OCI-LY1 (cell line): ENCODE results near the gene PNPLA5.

ENCODE experiments used
- H2AFZ ChIP-seq: fragments of 200-600 bp; sonication (generic), shearing (Covaris generic); 2 replicates; pipeline ENCODE4 v1.6.0; 2014; ENCODE audit warnings: antibody characterized with exemption, mild to moderate bottlenecking, low read length
- H3F3A ChIP-seq: fragments of 200-600 bp; sonication (generic), shearing (Covaris generic); 2 replicates; pipeline ENCODE4 v1.6.0; 2014; ENCODE audit warnings: mild to moderate bottlenecking, antibody characterized with exemption, low read length, moderate library complexity; ENCODE audit not compliant: insufficient read depth
- H3K27ac ChIP-seq: fragments of 200-600 bp; sonication (generic); 2 replicates; pipeline ENCODE4 v1.5.1; 2014; ENCODE audit warnings: low read length, mixed run types, mild to moderate bottlenecking, low read depth; ENCODE audit not compliant: poor library complexity, severe bottlenecking
- H3K27me3 ChIP-seq: fragments of 200-600 bp; sonication (generic); 2 replicates; pipeline ENCODE4 v1.6.0; 2014; ENCODE audit warnings: antibody characterized with exemption, mild to moderate bottlenecking, low read length, moderate library complexity; ENCODE audit not compliant: insufficient read depth
- H3K36me3 ChIP-seq: fragments of 200-600 bp; sonication (generic); 2 replicates; pipeline ENCODE4 v1.6.1; 2014; ENCODE audit warnings: mild to moderate bottlenecking, antibody characterized with exemption, low read length, moderate library complexity, mixed read lengths; ENCODE audit not compliant: insufficient read depth
- H3K4me1 ChIP-seq: fragments of 200-600 bp; sonication (generic); 2 replicates; pipeline ENCODE4 v1.5.1; 2014; ENCODE audit warnings: mild to moderate bottlenecking, low read length, moderate library complexity; ENCODE audit not compliant: insufficient read depth, severe bottlenecking
- H3K4me2 ChIP-seq: fragments of 200-600 bp; sonication (generic), shearing (Covaris generic); 2 replicates; pipeline ENCODE4 v1.6.1; 2014; ENCODE audit warnings: low read length
- H3K4me3 ChIP-seq: fragments of 200-600 bp; sonication (generic); 2 replicates; pipeline ENCODE4 v1.5.1; 2014; ENCODE audit warnings: low read length, low read depth, mild to moderate bottlenecking, mixed read lengths; ENCODE audit not compliant: poor library complexity, severe bottlenecking
- H3K79me2 ChIP-seq: fragments of 200-600 bp; shearing (Covaris generic); 2 replicates; pipeline ENCODE4 v1.6.1; 2016; ENCODE audit warnings: mixed run types, low read length, mixed read lengths; ENCODE audit not compliant: insufficient read depth
- H3K9ac ChIP-seq: fragments of 200-600 bp; sonication (generic), shearing (Covaris generic); 2 replicates; pipeline ENCODE4 v1.6.1; 2014; ENCODE audit warnings: mild to moderate bottlenecking, low read length, mixed read lengths
- H3K9me2 ChIP-seq: fragments of 200-600 bp; sonication (generic), shearing (Covaris generic); 2 replicates; pipeline ENCODE4 v1.6.1; 2014; ENCODE audit warnings: low read depth, mild to moderate bottlenecking, low read length, mixed read lengths
- H3K9me3 ChIP-seq: fragments of 200-600 bp; shearing (Covaris generic); 2 replicates; pipeline ENCODE4 v1.6.1; 2014; ENCODE audit warnings: low read length, mixed read lengths
- H4K20me1 ChIP-seq: fragments of 200-600 bp; sonication (generic), shearing (Covaris generic); 2 replicates; pipeline ENCODE4 v1.6.0; 2016; ENCODE audit warnings: mild to moderate bottlenecking, low read length; ENCODE audit not compliant: insufficient read depth
- EZH2 ChIP-seq: fragments of 200-600 bp; sonication (generic), shearing (Covaris generic); IDR thresholded peaks from 2 replicates; pipeline ENCODE4 v1.8.0; 2017; ENCODE audit warnings: borderline replicate concordance, mixed run types, mild to moderate bottlenecking, antibody characterized with exemption, low read length, moderate library complexity, mixed read lengths
- TF ChIP-seq, protein P1 (sequence below): fragments of 200-600 bp; sonication (generic), shearing (Covaris generic); IDR thresholded peaks from 2 replicates; pipeline ENCODE4 v1.5.1; 2017; ENCODE audit warnings: mild to moderate bottlenecking, antibody characterized with exemption, low read length, moderate library complexity, mixed read lengths

PNPLA5 gene

DNA sequence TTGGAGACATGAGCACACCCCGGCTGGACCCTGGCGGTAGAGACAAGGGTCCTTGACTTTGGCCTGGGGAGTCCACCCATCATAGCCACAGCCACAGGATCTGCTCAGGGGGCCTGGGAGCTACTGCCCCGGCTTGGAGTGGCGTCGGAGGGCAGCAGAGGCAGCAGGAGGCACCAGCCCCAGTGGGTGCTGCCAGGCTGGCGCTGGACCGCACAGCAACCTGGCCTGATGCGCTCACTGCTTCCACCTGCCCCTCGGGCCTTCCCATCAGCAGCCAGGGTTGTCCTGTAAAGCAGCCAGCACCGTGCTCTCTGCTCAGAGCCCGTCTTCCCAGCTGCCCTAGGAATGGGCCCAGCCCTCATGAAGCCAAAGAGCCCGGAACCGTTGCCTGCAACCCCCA, 51.4 kb downstream of the PNPLA5 start:
- no peaks in the 10 kb centered on the region for H3K36me3 ChIP-seq
- H3K4me2 ChIP-seq, result no peak overlapping the region
- H3K9me2 ChIP-seq, result no peaks in the 10 kb centered on the region
- no peak overlapping the region for H3K9ac ChIP-seq
- TF ChIP-seq, protein P1, sequence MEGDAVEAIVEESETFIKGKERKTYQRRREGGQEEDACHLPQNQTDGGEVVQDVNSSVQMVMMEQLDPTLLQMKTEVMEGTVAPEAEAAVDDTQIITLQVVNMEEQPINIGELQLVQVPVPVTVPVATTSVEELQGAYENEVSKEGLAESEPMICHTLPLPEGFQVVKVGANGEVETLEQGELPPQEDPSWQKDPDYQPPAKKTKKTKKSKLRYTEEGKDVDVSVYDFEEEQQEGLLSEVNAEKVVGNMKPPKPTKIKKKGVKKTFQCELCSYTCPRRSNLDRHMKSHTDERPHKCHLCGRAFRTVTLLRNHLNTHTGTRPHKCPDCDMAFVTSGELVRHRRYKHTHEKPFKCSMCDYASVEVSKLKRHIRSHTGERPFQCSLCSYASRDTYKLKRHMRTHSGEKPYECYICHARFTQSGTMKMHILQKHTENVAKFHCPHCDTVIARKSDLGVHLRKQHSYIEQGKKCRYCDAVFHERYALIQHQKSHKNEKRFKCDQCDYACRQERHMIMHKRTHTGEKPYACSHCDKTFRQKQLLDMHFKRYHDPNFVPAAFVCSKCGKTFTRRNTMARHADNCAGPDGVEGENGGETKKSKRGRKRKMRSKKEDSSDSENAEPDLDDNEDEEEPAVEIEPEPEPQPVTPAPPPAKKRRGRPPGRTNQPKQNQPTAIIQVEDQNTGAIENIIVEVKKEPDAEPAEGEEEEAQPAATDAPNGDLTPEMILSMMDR, result no peak
- no peak for TF ChIP-seq EZH2
- no peak overlapping the region for H2AFZ ChIP-seq
- H3K79me2 ChIP-seq, result no peaks in the 10 kb centered on the region
- no peaks in the 10 kb centered on the region for H3K4me1 ChIP-seq
- no peak overlapping the region for H3K27ac ChIP-seq
- H3K9me3 ChIP-seq, result no peaks in the 10 kb centered on the region
- H4K20me1 ChIP-seq, result no peaks in the 10 kb centered on the region
- no peak overlapping the region for H3K4me3 ChIP-seq
- H3K27me3 ChIP-seq, result peaks cover 6% of the 10 kb centered on the region; the same call in 1 of the 2 replicates
- H3F3A ChIP-seq, result no peaks in the 10 kb centered on the region

- H3K27ac ChIP-seq, result no peak overlapping the region
- TF ChIP-seq, protein P1, result no peak
- no peak for TF ChIP-seq EZH2
- no peak overlapping the region for H2AFZ ChIP-seq
- H3K4me3 ChIP-seq, result no peak overlapping the region
- no peaks in the 10 kb centered on the region for H3K9me2 ChIP-seq
- no peaks in the 10 kb centered on the region for H3K79me2 ChIP-seq
- no peaks in the 10 kb centered on the region for H4K20me1 ChIP-seq
- H3K9me3 ChIP-seq, result no peaks in the 10 kb centered on the region
- H3K4me2 ChIP-seq, result no peak overlapping the region
- H3K36me3 ChIP-seq, result no peaks in the 10 kb centered on the region
- 0 out of 2 replicates have a peak, but pooled peaks cover 4% of the 10 kb centered on the region for H3K27me3 ChIP-seq
- H3F3A ChIP-seq, result no peaks in the 10 kb centered on the region
- no peaks in the 10 kb centered on the region for H3K4me1 ChIP-seq
- H3K9ac ChIP-seq, result no peak overlapping the region
Observed at GRCh38 chr22:43839781-43840180, 52.0 kb downstream of the PNPLA5 start.

- Histone ChIP-seq H4K20me1 (no peaks in the 10 kb centered on the region), H3K4me1 (no peaks in the 10 kb centered on the region), H3K4me3 (no peak overlapping the region), H3K9me3 (no peaks in the 10 kb centered on the region), H3K27me3 (0 out of 2 replicates have a peak, but pooled peaks cover 4% of the 10 kb centered on the region), H3K4me2 (no peak overlapping the region), H2AFZ (no peak overlapping the region), H3K9me2 (no peaks in the 10 kb centered on the region), H3F3A (no peaks in the 10 kb centered on the region), H3K9ac (no peak overlapping the region), H3K79me2 (no peaks in the 10 kb centered on the region), H3K27ac (no peak overlapping the region), H3K36me3 (no peaks in the 10 kb centered on the region)
- TF ChIP-seq, protein P1, result no peak
- TF ChIP-seq EZH2, result no peak
Observed at GRCh38 chr22:43838571-43839307, 53.1 kb downstream of the PNPLA5 start.
